B cell (primary cell): Measurements from ENCODE around the gene TMEFF1. TPM values are rescaled to one million over a fixed set of nuclear protein-coding genes. Genes with fewer than 3 reads are reported as not detected.

Experiments used
- ATAC-seq: fragments of 200-7000 bp; cut with Tn5 transposase; one replicate; pipeline ENCODE4 v1.10.0; 2021; ENCODE audit warnings: low read depth, mild to moderate bottlenecking, moderate number of reproducible peaks, moderate library complexity
- CTCF ChIA-PET: fragments of 350-600 bp; sonication (Branson Sonifier 250); formaldehyde crosslinking; loops from one replicate; lab custom pipeline; 2021; ENCODE audit warnings: antibody characterized with exemption, inconsistent platforms; lab: Charles Lee
- POLR2A ChIA-PET: fragments of 350-600 bp; sonication (Branson Sonifier 250); formaldehyde crosslinking; loops from one replicate; lab custom pipeline; 2021; ENCODE audit warnings: antibody characterized with exemption; lab: Charles Lee
- DNase-seq: peaks from one replicate; pipeline ENCODE4 v3.0.0; 2013
- H2AFZ ChIP-seq: 2 replicates; pipeline ENCODE4 v1.6.1; 2012; ENCODE audit warnings: mild to moderate bottlenecking, low read depth, low read length; ENCODE audit not compliant: insufficient read depth, poor library complexity, severe bottlenecking
- H3K27ac ChIP-seq, 2 donors: 1 replicate in 1 of 2; 2 replicates in 1 of 2; pipeline ENCODE4 v1.5.1; 2012 to 2013; ENCODE audit warnings: low read length in 2 of 2, mild to moderate bottlenecking in 2 of 2, moderate library complexity in 1 of 2
- H3K27me3 ChIP-seq, 4 experiments: fragments of 200-600 bp in 1 of 4; sonication (generic) in 1 of 4; replicated peaks in 1 of 4; 1 replicate in 2 of 4; 2 replicates in 2 of 4; pipeline versions ENCODE4 v1.6.1 to v1.7.0; 2013 to 2016; ENCODE audit warnings: low read length in 3 of 4, mild to moderate bottlenecking in 2 of 4, mixed read lengths in 1 of 4, moderate library complexity in 1 of 4; ENCODE audit not compliant: insufficient read depth in 4 of 4, control insufficient read depth in 3 of 4; ENCODE audit errors: control extremely low read depth in 1 of 4
- H3K36me3 ChIP-seq, 2 experiments: replicated peaks in 1 of 2; 1 replicate in 1 of 2; 2 replicates in 1 of 2; pipeline versions ENCODE4 v1.6.1 to v1.7.1; 2013; ENCODE audit warnings: low read length in 1 of 2; ENCODE audit not compliant: insufficient read depth in 2 of 2, control insufficient read depth in 1 of 2; ENCODE audit errors: control extremely low read depth in 1 of 2, extremely low read depth in 1 of 2
- H3K4me1 ChIP-seq, 2 donors: fragments of 200-600 bp in 1 of 2; sonication (generic) in 1 of 2; 1 replicate in 1 of 2; 2 replicates in 1 of 2; pipeline versions ENCODE4 v1.5.1 to v1.6.1; 2013 to 2017; ENCODE audit warnings: low read length in 2 of 2; ENCODE audit not compliant: control insufficient read depth in 2 of 2, insufficient read depth in 2 of 2
- H3K4me2 ChIP-seq: replicated peaks from 2 replicates; pipeline ENCODE3; 2012; ENCODE audit warnings: mild to moderate bottlenecking, low read depth, low read length; ENCODE audit not compliant: poor library complexity, severe bottlenecking
- H3K4me3 ChIP-seq, 5 experiments: fragments of 200-600 bp in 1 of 5; sonication (generic) in 1 of 5; 1 replicate in 3 of 5; 2 replicates in 2 of 5; pipeline versions ENCODE4 v1.5.1 to v1.7.0; 2011 to 2016; ENCODE audit warnings: low read length in 4 of 5, mild to moderate bottlenecking in 4 of 5, low read depth in 2 of 5, control low read depth in 1 of 5, moderate library complexity in 1 of 5; ENCODE audit not compliant: insufficient read depth in 1 of 5; ENCODE audit errors: control extremely low read depth in 1 of 5, extremely low read depth in 1 of 5
- H3K79me2 ChIP-seq: fragments of 200-600 bp; sonication (generic); one replicate; pipeline ENCODE4 v1.6.0; 2016; ENCODE audit warnings: low read length; ENCODE audit not compliant: control insufficient read depth, insufficient read depth
- H3K9ac ChIP-seq: fragments of 200-600 bp; sonication (generic); 2 replicates; pipeline ENCODE4 v1.6.1; 2017; ENCODE audit warnings: mild to moderate bottlenecking, low read length, moderate library complexity
- H3K9me3 ChIP-seq, 3 donors: one replicate each; pipeline versions ENCODE4 v1.6.1 to v1.7.1; 2013; ENCODE audit warnings: low read length in 2 of 3; ENCODE audit not compliant: control insufficient read depth in 2 of 3, insufficient read depth in 1 of 3; ENCODE audit errors: control extremely low read depth in 1 of 3
- H4K20me1 ChIP-seq: 2 replicates; pipeline ENCODE4 v1.6.0; 2012; ENCODE audit warnings: mild to moderate bottlenecking, low read length; ENCODE audit not compliant: insufficient read depth, control insufficient read depth, poor library complexity, severe bottlenecking
- H3K27ac Mint-ChIP-seq: one replicate; pipeline ENCODE4 v1.8.0; 2021; ENCODE audit warnings: mixed read lengths
- H3K27me3 Mint-ChIP-seq: one replicate; pipeline ENCODE4 v1.8.0; 2021; ENCODE audit warnings: mixed read lengths
- H3K4me1 Mint-ChIP-seq: one replicate; pipeline ENCODE4 v1.8.0; 2021; ENCODE audit warnings: mixed read lengths
- H3K4me3 Mint-ChIP-seq: one replicate; pipeline ENCODE4 v1.8.0; 2021; ENCODE audit warnings: mixed read lengths
- H3K9me3 Mint-ChIP-seq: one replicate; pipeline ENCODE4 v1.8.0; 2022; ENCODE audit warnings: mixed read lengths; ENCODE audit not compliant: insufficient read depth
- CTCF ChIP-seq: fragments of 200-600 bp; IDR thresholded peaks from one replicate; pipeline ENCODE4 v1.8.0; 2022; ENCODE audit warnings: antibody characterized with exemption, mild to moderate bottlenecking
- EZH2 ChIP-seq: IDR thresholded peaks from 2 replicates; pipeline ENCODE4 v1.6.1; 2012; ENCODE audit warnings: borderline replicate concordance, low read depth, mild to moderate bottlenecking, moderate library complexity, low read length; ENCODE audit not compliant: insufficient read depth, poor library complexity, severe bottlenecking
- WGBS: methylation state at CpG from one replicate; pipeline ENCODE4 v1.1.5; 2013; ENCODE audit warnings: missing lambda C conversion rate; ENCODE audit not compliant: insufficient coverage; 5-methylcytosine and 5-hydroxymethylcytosine counted together
- intact Hi-C: fragments of 100-400 bp; cut with micrococcal nuclease; formaldehyde crosslinking; loops from one replicate; pipeline ENCODE4 v1.10.0; 2022
- polyA plus RNA-seq: library from polyadenylated mRNA; depleted of rRNA; stranded (reverse); fragments of >200 nt; gene quantifications from 2 replicates; pipeline ENCODE4 v1.2.3, GENCODE V29; 2012
- total RNA-seq, 2 donors: library from RNA; stranded (reverse); fragments of 120-200 nt in 1 of 2; gene quantifications; 1 replicate in 1 of 2; 2 replicates in 1 of 2; pipeline versions ENCODE4 v1.2.3 to v1.2.4, GENCODE V29; 2013 to 2022

TMEFF1 gene
- total and polyA plus RNA-seq, 2 donors (not counting 1 experiment from before 2014, with no cell fraction given): not detected

- Histone ChIP-seq H3K27ac (no peak overlapping the region), H3K36me3 (no peaks in the 10 kb centered on the region), H3K27me3 (no peaks in the 10 kb centered on the region), H3K4me3 (no peak overlapping the region), H4K20me1 (no peaks in the 10 kb centered on the region), H3K4me1 (no peaks in the 10 kb centered on the region), H3K4me2 (no peak overlapping the region), H3K79me2 (no peaks in the 10 kb centered on the region), H2AFZ (no peak overlapping the region), H3K9me3 (no peaks in the 10 kb centered on the region), H3K9ac (no peak overlapping the region)
- Mint-ChIP-seq H3K4me3 (no peak overlapping the region), H3K9me3 (no peaks in the 10 kb centered on the region), H3K27ac (no peak overlapping the region), H3K4me1 (no peaks in the 10 kb centered on the region), H3K27me3 (no peaks in the 10 kb centered on the region)
- ChIA-PET POLR2A (no interaction called here), CTCF (interaction anchor here (2.5 kb wide), 1 partner anchor 20 kb away, joined by 7 read pairs; no protein-coding TSS in a partner anchor)
- no peak for ATAC-seq
- intact Hi-C loops: no loop called here
- 54% methylated on average over 2 of the region's 2 CpGs for WGBS
- TF ChIP-seq CTCF: no peak
- DNase-seq: no peak
These were observed 102.9 kb downstream of the TMEFF1 start for GRCh38 chr9:100575765-100576386.

- H3K9me3 ChIP-seq: no peaks in the 10 kb centered on the region
- H3K9ac ChIP-seq: no peak within 1 kb of the TSS
- no peaks in the 10 kb centered on the region for H3K36me3 ChIP-seq
- ChIA-PET POLR2A (no interaction called here), CTCF (interaction anchor here (2.5 kb wide), 1 partner anchor 18 kb away, joined by 7 read pairs; no protein-coding TSS in a partner anchor)
- no peak within 1 kb of the TSS for H3K4me3 Mint-ChIP-seq
- no peaks in the 10 kb centered on the region for H3K79me2 ChIP-seq
- H3K9me3 Mint-ChIP-seq: no peaks in the 10 kb centered on the region
- WGBS: 88% methylated on average over 8 of the region's 10 CpGs
- ATAC-seq (no peak), DNase-seq (no peak)
- no peaks in the 10 kb centered on the region for H3K4me1 Mint-ChIP-seq
- H2AFZ ChIP-seq: no peak within 1 kb of the TSS
- no peaks in the 10 kb centered on the region for H3K27me3 ChIP-seq
- H3K27ac ChIP-seq: no peak within 1 kb of the TSS
- H3K4me1 ChIP-seq: no peaks in the 10 kb centered on the region
- peaks cover 6% of the 10 kb centered on the region for H3K27me3 Mint-ChIP-seq
- no peak within 1 kb of the TSS for H3K4me3 ChIP-seq
- TF ChIP-seq EZH2 (no peak), CTCF (no peak)
- intact Hi-C loops: no loop called here
- H3K27ac Mint-ChIP-seq: no peak within 1 kb of the TSS
- no peaks in the 10 kb centered on the region for H4K20me1 ChIP-seq
- H3K4me2 ChIP-seq: no peak within 1 kb of the TSS
These were observed 105.0 kb downstream of the TMEFF1 start, which contains the start of gene CAVIN4 for GRCh38 chr9:100577776-100578448. TSS of gene CAVIN4 (plus strand) at chr9:100578079. CDS start at chr9:100578144, 65 bp downstream.
